ENCODE measurements around the gene NAMPT.

The NAMPT gene

DNA sequence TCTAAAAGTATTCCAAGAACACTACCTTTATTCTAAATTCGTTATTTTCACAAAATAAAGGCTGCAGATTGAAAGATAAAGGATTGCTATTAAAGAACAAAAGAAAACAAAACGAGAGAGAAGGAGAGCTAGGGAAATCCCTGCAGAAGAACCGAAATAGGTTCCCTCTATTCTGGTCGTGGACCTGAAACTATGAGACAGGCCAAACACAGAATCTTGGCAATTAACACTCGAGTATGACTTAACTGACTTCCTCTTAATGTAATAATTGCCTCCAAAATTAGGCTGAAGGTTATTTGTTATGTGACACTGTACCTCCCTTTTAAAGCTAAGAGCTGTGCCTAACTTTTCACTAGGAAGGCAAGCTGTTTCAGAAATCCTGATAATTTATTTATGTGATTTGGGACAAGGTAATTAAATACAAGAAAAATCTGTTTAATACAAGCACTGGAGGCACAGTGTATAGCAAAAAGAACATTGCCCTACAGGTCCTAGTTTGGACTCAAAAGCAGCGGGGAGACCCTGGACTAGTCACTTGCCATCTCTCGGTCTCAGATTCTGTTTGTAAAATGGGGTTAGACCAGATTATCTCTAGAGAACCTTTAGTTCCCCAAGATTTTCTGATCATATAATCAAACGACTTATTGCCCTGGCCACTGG is 11.6 kb downstream of the NAMPT start:
- Histone ChIP-seq H3K36me3 (ENCODE audit: insufficient read depth, low read length) (peaks cover 94% of the 10 kb centered on the region), H3K4me2 (ENCODE audit: low read length) (no peak overlapping the region), H3K79me2 (ENCODE audit: insufficient read depth, low read length) (peaks cover 11% of the 10 kb centered on the region; the same call in 1 of the 2 replicates), H3K27me3 (ENCODE audit: insufficient read depth, low read length) (no peaks in the 10 kb centered on the region), H3K9me2 (ENCODE audit: low read depth, low read length) (no peaks in the 10 kb centered on the region), H2AFZ (ENCODE audit: low read length) (no peak overlapping the region), H3K9me3 (ENCODE audit: low read length) (no peaks in the 10 kb centered on the region), H3K4me3 (ENCODE audit: low read depth, low read length, poor library complexity, severe bottlenecking) (no peak overlapping the region), H3K4me1 (ENCODE audit: insufficient read depth, low read length, severe bottlenecking) (no peaks in the 10 kb centered on the region), H3K27ac (ENCODE audit: low read depth, low read length, poor library complexity, severe bottlenecking) (no peak overlapping the region), H3K9ac (ENCODE audit: low read length) (no peak overlapping the region), H4K20me1 (ENCODE audit: insufficient read depth, low read length) (no peaks in the 10 kb centered on the region), H3F3A (ENCODE audit: insufficient read depth, low read length) (no peaks in the 10 kb centered on the region)
- no peak for TF ChIP-seq EZH2 (IDR thresholded peaks at IDR 0.05; ENCODE audit: borderline replicate concordance, low read length)
- TF ChIP-seq, protein P1, sequence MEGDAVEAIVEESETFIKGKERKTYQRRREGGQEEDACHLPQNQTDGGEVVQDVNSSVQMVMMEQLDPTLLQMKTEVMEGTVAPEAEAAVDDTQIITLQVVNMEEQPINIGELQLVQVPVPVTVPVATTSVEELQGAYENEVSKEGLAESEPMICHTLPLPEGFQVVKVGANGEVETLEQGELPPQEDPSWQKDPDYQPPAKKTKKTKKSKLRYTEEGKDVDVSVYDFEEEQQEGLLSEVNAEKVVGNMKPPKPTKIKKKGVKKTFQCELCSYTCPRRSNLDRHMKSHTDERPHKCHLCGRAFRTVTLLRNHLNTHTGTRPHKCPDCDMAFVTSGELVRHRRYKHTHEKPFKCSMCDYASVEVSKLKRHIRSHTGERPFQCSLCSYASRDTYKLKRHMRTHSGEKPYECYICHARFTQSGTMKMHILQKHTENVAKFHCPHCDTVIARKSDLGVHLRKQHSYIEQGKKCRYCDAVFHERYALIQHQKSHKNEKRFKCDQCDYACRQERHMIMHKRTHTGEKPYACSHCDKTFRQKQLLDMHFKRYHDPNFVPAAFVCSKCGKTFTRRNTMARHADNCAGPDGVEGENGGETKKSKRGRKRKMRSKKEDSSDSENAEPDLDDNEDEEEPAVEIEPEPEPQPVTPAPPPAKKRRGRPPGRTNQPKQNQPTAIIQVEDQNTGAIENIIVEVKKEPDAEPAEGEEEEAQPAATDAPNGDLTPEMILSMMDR (IDR thresholded peaks at IDR 0.05; ENCODE audit: low read length) = no peak

GRCh38 chr7:106270122-106270977 is 14.4 kb downstream of the NAMPT start:
- H3K36me3 ChIP-seq (ENCODE audit: insufficient read depth, low read length) = peaks cover 95% of the 10 kb centered on the region
- H4K20me1 ChIP-seq (ENCODE audit: insufficient read depth, low read length) = no peaks in the 10 kb centered on the region
- TF ChIP-seq, protein P1 (IDR thresholded peaks at IDR 0.05; ENCODE audit: low read length) = no peak
- no peak for TF ChIP-seq EZH2 (IDR thresholded peaks at IDR 0.05; ENCODE audit: borderline replicate concordance, low read length)
- no peaks in the 10 kb centered on the region for H3K9me2 ChIP-seq (ENCODE audit: low read depth, low read length)
- H3F3A ChIP-seq (ENCODE audit: insufficient read depth, low read length) = no peaks in the 10 kb centered on the region
- H3K79me2 ChIP-seq (ENCODE audit: insufficient read depth, low read length) = no peaks in the 10 kb centered on the region
- H3K9me3 ChIP-seq (ENCODE audit: low read length) = no peaks in the 10 kb centered on the region
- no peak overlapping the region for H2AFZ ChIP-seq (ENCODE audit: low read length)
- no peak overlapping the region for H3K4me3 ChIP-seq (ENCODE audit: low read depth, low read length, poor library complexity, severe bottlenecking)
- H3K4me2 ChIP-seq (ENCODE audit: low read length) = no peak overlapping the region
- no peak overlapping the region for H3K9ac ChIP-seq (ENCODE audit: low read length)
- no peaks in the 10 kb centered on the region for H3K4me1 ChIP-seq (ENCODE audit: insufficient read depth, low read length, severe bottlenecking)
- no peak overlapping the region for H3K27ac ChIP-seq (ENCODE audit: low read depth, low read length, poor library complexity, severe bottlenecking)
- no peaks in the 10 kb centered on the region for H3K27me3 ChIP-seq (ENCODE audit: insufficient read depth, low read length)

GRCh38 chr7:106269254-106269961 is 15.4 kb downstream of the NAMPT start:
- Histone ChIP-seq H2AFZ (ENCODE audit: low read length) (no peak overlapping the region), H3K9ac (ENCODE audit: low read length) (no peak overlapping the region), H3K4me1 (ENCODE audit: insufficient read depth, low read length, severe bottlenecking) (no peaks in the 10 kb centered on the region), H3K9me3 (ENCODE audit: low read length) (no peaks in the 10 kb centered on the region), H3K36me3 (ENCODE audit: insufficient read depth, low read length) (peaks cover 94% of the 10 kb centered on the region), H3K27ac (ENCODE audit: low read depth, low read length, poor library complexity, severe bottlenecking) (no peak overlapping the region), H3F3A (ENCODE audit: insufficient read depth, low read length) (no peaks in the 10 kb centered on the region), H3K9me2 (ENCODE audit: low read depth, low read length) (no peaks in the 10 kb centered on the region), H3K27me3 (ENCODE audit: insufficient read depth, low read length) (no peaks in the 10 kb centered on the region), H3K4me2 (ENCODE audit: low read length) (no peak overlapping the region), H3K4me3 (ENCODE audit: low read depth, low read length, poor library complexity, severe bottlenecking) (no peak overlapping the region), H3K79me2 (ENCODE audit: insufficient read depth, low read length) (no peaks in the 10 kb centered on the region), H4K20me1 (ENCODE audit: insufficient read depth, low read length) (no peaks in the 10 kb centered on the region)
- TF ChIP-seq EZH2 (IDR thresholded peaks at IDR 0.05; ENCODE audit: borderline replicate concordance, low read length) = no peak
- TF ChIP-seq, protein P1 (IDR thresholded peaks at IDR 0.05; ENCODE audit: low read length) = no peak
